GM18907 (cell line): Measurements from ENCODE around the gene IL27RA.
"Not testable (repeated sequence)": the region's sequence is repeated elsewhere in the genome, so short reads cannot be mapped to it uniquely, and the experiment has no call there.

Experiments used
- ATAC-seq: cut with Tn5 transposase; IDR thresholded peaks from one replicate; pipeline ENCODE4 v1.9.1; 2021; ENCODE audit warnings: mild to moderate bottlenecking, moderate library complexity; ENCODE audit not compliant: unreplicated experiment

IL27RA gene

GRCh38 chr19:13998426-13998825 lies 33.1 kb upstream of the IL27RA start:
- ATAC-seq, result no peak

- no peak for ATAC-seq
Measured at GRCh38 chr19:13999085-13999484, 32.5 kb upstream of the IL27RA start.

- no peak for ATAC-seq
Measured at GRCh38 chr19:14000691-14001375, 30.7 kb upstream of the IL27RA start.

- ATAC-seq, result no peak
Measured at GRCh38 chr19:14002571-14003250, 28.9 kb upstream of the IL27RA start.

- no peak for ATAC-seq
Measured at GRCh38 chr19:14003251-14004055, 28.1 kb upstream of the IL27RA start.

- no peak for ATAC-seq
Measured at GRCh38 chr19:14004619-14005348, 26.8 kb upstream of the IL27RA start.

GRCh38 chr19:14005349-14006084 lies 26.0 kb upstream of the IL27RA start:
- ATAC-seq, result peak; percentile 35

- peak; percentile 77 for ATAC-seq
Measured at GRCh38 chr19:14006085-14006765, 25.3 kb upstream of the IL27RA start, which contains the start of gene RFX1. RFX1 (minus strand) TSS chr19:14006320; CDS start chr19:13993843, 12,477 bp downstream.

- peak; percentile 37 for ATAC-seq
Measured at GRCh38 chr19:14006766-14007562, 24.6 kb upstream of the IL27RA start.

GRCh38 chr19:14012378-14012915 lies 19.1 kb upstream of the IL27RA start:
- ATAC-seq, result no peak

- peak; percentile 74 for ATAC-seq
Measured at GRCh38 chr19:14015524-14016035, 16.0 kb upstream of the IL27RA start.

GRCh38 chr19:14019100-14019499 lies 12.5 kb upstream of the IL27RA start:
- ATAC-seq, result no peak

GRCh38 chr19:14019739-14020138 lies 11.8 kb upstream of the IL27RA start:
- ATAC-seq, result not testable (repeated sequence)

GRCh38 chr19:14021474-14021873 lies 10.1 kb upstream of the IL27RA start:
- no peak for ATAC-seq

GRCh38 chr19:14022469-14022868 lies 9.1 kb upstream of the IL27RA start:
- ATAC-seq, result no peak

- ATAC-seq, result no peak
Measured at GRCh38 chr19:14023404-14024235, 7.9 kb upstream of the IL27RA start.

- ATAC-seq, result not testable (repeated sequence)
Measured at GRCh38 chr19:14026652-14027192, 4.8 kb upstream of the IL27RA start.
